H1 (cell line): ENCODE results near the gene PBX1. TPM values are rescaled to one million over a fixed set of nuclear protein-coding genes. Genes with fewer than 3 reads are reported as not detected.

Source experiments
- CTCF ChIA-PET: fragments of 300-600 bp; sonication (Branson Sonifier 250); formaldehyde crosslinking; loops from one replicate; lab custom pipeline; 2021; ENCODE audit not compliant: partially characterized antibody; lab: Charles Lee
- POLR2A ChIA-PET: fragments of 300-600 bp; sonication (Branson Sonifier 250); formaldehyde crosslinking; loops from one replicate; lab custom pipeline; 2021; ENCODE audit warnings: inconsistent platforms; ENCODE audit not compliant: partially characterized antibody; lab: Charles Lee
- DNase-seq, 2 experiments: peaks; one replicate each; pipeline versions ENCODE4 v3.0.0 to v3.0.0-alpha.2; 2010 to 2022; ENCODE audit warnings: low spot score in 2 of 2, low read depth in 1 of 2, mixed read lengths in 1 of 2
- FAIRE-seq: peaks from 2 replicates; lab custom pipeline; 2011; peaks lifted over from hg19 to GRCh38; lab: Jason Lieb, UNC
- H2AFZ ChIP-seq: 2 replicates; pipeline ENCODE4 v1.8.1; 2012; ENCODE audit warnings: low read length, inconsistent platforms
- H2AK5ac ChIP-seq: 2 replicates; pipeline ENCODE4 v1.6.1; 2013; ENCODE audit warnings: low read depth, low read length
- H2BK120ac ChIP-seq: replicated peaks from 2 replicates; pipeline ENCODE3; 2013; ENCODE audit warnings: low read depth, low read length, inconsistent platforms
- H2BK12ac ChIP-seq: 2 replicates; pipeline ENCODE4 v1.6.1; 2013; ENCODE audit warnings: low read depth, low read length
- H2BK15ac ChIP-seq: 2 replicates; pipeline ENCODE4 v1.6.1; 2013; ENCODE audit warnings: low read length
- H2BK20ac ChIP-seq: 2 replicates; pipeline ENCODE4 v1.6.1; 2013; ENCODE audit warnings: low read length
- H2BK5ac ChIP-seq: 2 replicates; pipeline ENCODE4 v1.6.1; 2013; ENCODE audit warnings: low read depth, low read length
- H3K14ac ChIP-seq: 2 replicates; pipeline ENCODE4 v1.6.1; 2013; ENCODE audit warnings: inconsistent platforms; ENCODE audit not compliant: insufficient read length
- H3K18ac ChIP-seq: 2 replicates; pipeline ENCODE4 v1.6.1; 2013; ENCODE audit warnings: low read length; ENCODE audit errors: extremely low read depth
- H3K23ac ChIP-seq: 2 replicates; pipeline ENCODE4 v1.6.1; 2013; ENCODE audit warnings: inconsistent platforms; ENCODE audit not compliant: insufficient read length
- H3K23me2 ChIP-seq: 2 replicates; pipeline ENCODE4 v1.6.1; 2013; ENCODE audit warnings: low read depth, low read length
- H3K27ac ChIP-seq: 2 replicates; pipeline ENCODE4 v1.6.1; 2011; ENCODE audit warnings: low read depth, low read length, inconsistent platforms
- H3K27me3 ChIP-seq, 4 experiments: replicated peaks in 1 of 4; 1 replicate in 1 of 4; 2 replicates in 3 of 4; pipeline versions ENCODE4 v1.6.1 to v1.8.1; 2011 to 2013; ENCODE audit warnings: low read length in 3 of 4, mild to moderate bottlenecking in 3 of 4, inconsistent platforms in 2 of 4, mixed read lengths in 2 of 4, moderate library complexity in 1 of 4; ENCODE audit not compliant: control insufficient read depth in 3 of 4, insufficient read depth in 3 of 4; ENCODE audit errors: extremely low read depth in 1 of 4
- H3K36me3 ChIP-seq, 4 experiments: 2 replicates each; pipeline versions ENCODE4 v1.6.1 to v1.8.1; 2011 to 2013; ENCODE audit warnings: mild to moderate bottlenecking in 4 of 4, low read length in 3 of 4, moderate library complexity in 2 of 4, control low read depth in 1 of 4, inconsistent platforms in 1 of 4; ENCODE audit not compliant: insufficient read depth in 4 of 4, control insufficient read depth in 2 of 4
- H3K4ac ChIP-seq: replicated peaks from 2 replicates; pipeline ENCODE3; 2013; ENCODE audit warnings: low read length, low read depth, mixed read lengths, inconsistent platforms; ENCODE audit not compliant: insufficient read length
- H3K4me1 ChIP-seq, 4 experiments: replicated peaks in 1 of 4; 1 replicate in 1 of 4; 2 replicates in 3 of 4; pipeline versions ENCODE4 v1.6.1 to v1.8.1; 2011 to 2013; ENCODE audit warnings: low read length in 3 of 4, inconsistent platforms in 2 of 4, mixed read lengths in 1 of 4; ENCODE audit not compliant: insufficient read depth in 4 of 4, control insufficient read depth in 3 of 4
- H3K4me2 ChIP-seq, 2 experiments: 2 replicates each; pipeline versions ENCODE4 v1.6.1 to v1.8.1; 2011 to 2013; ENCODE audit warnings: low read depth in 2 of 2, low read length in 2 of 2, control low read depth in 1 of 2, inconsistent platforms in 1 of 2, mild to moderate bottlenecking in 1 of 2; ENCODE audit not compliant: insufficient read depth in 1 of 2
- H3K4me3 ChIP-seq, 4 experiments: fragments of 200-600, 300-600 bp in 1 of 4; sonication (generic), shearing (Covaris generic), sonication (Bioruptor Twin) in 1 of 4; 2 replicates each; pipeline versions ENCODE4 v1.5.1 to v1.8.1; 2011 to 2016; ENCODE audit warnings: low read length in 4 of 4, low read depth in 3 of 4, control low read depth in 2 of 4, inconsistent platforms in 2 of 4, mild to moderate bottlenecking in 2 of 4, mixed read lengths in 1 of 4, moderate library complexity in 1 of 4; ENCODE audit not compliant: insufficient read depth in 2 of 4; ENCODE audit errors: extremely low read depth in 1 of 4
- H3K56ac ChIP-seq: replicated peaks from 2 replicates; pipeline ENCODE3; 2013; ENCODE audit warnings: low read depth, mild to moderate bottlenecking, mixed read lengths, low read length, inconsistent platforms; ENCODE audit not compliant: insufficient read length
- H3K79me1 ChIP-seq: 2 replicates; pipeline ENCODE4 v1.6.1; 2013; ENCODE audit warnings: low read depth, low read length, control low read depth
- H3K79me2 ChIP-seq, 2 experiments: 2 replicates each; pipeline versions ENCODE4 v1.6.1 to v1.8.1; 2012 to 2013; ENCODE audit warnings: low read length in 2 of 2, mild to moderate bottlenecking in 2 of 2, inconsistent platforms in 1 of 2; ENCODE audit not compliant: insufficient read depth in 2 of 2, control insufficient read depth in 1 of 2
- H3K9ac ChIP-seq, 4 experiments: replicated peaks in 1 of 4; 1 replicate in 1 of 4; 2 replicates in 3 of 4; pipeline versions ENCODE4 v1.6.1 to v1.8.1; 2011 to 2013; ENCODE audit warnings: low read depth in 3 of 4, low read length in 3 of 4, control low read depth in 2 of 4, mild to moderate bottlenecking in 2 of 4, moderate library complexity in 2 of 4, inconsistent platforms in 1 of 4; ENCODE audit errors: extremely low read depth in 1 of 4
- H3K9me3 ChIP-seq, 2 experiments: 2 replicates each; pipeline versions ENCODE4 v1.6.1 to v1.8.1; 2012 to 2013; ENCODE audit warnings: mild to moderate bottlenecking in 2 of 2, moderate library complexity in 2 of 2, control low read depth in 1 of 2, inconsistent platforms in 1 of 2, low read depth in 1 of 2, low read length in 1 of 2, mixed read lengths in 1 of 2; ENCODE audit not compliant: insufficient read depth in 2 of 2
- H4K20me1 ChIP-seq, 2 experiments: replicated peaks in 1 of 2; 2 replicates each; pipeline versions ENCODE3 to v1.8.1; 2011 to 2013; ENCODE audit warnings: inconsistent platforms in 2 of 2, low read length in 2 of 2, mild to moderate bottlenecking in 1 of 2; ENCODE audit not compliant: insufficient read depth in 2 of 2, control insufficient read depth in 1 of 2
- H4K5ac ChIP-seq: 2 replicates; pipeline ENCODE4 v1.6.1; 2013; ENCODE audit warnings: low read length, low read depth, mixed read lengths, inconsistent platforms; ENCODE audit not compliant: insufficient read length
- H4K8ac ChIP-seq: 2 replicates; pipeline ENCODE4 v1.8.0; 2013; ENCODE audit warnings: mild to moderate bottlenecking, moderate library complexity, low read length, inconsistent platforms; ENCODE audit not compliant: insufficient read depth; ENCODE audit errors: extremely low read depth
- H4K91ac ChIP-seq: replicated peaks from 2 replicates; pipeline ENCODE3; 2013; ENCODE audit warnings: low read length, mixed read lengths, inconsistent platforms; ENCODE audit not compliant: insufficient read length
- ATF3 ChIP-seq: IDR thresholded peaks from 2 replicates; pipeline ENCODE4 v1.6.1; 2011; ENCODE audit warnings: low read depth, mild to moderate bottlenecking, low read length; ENCODE audit not compliant: insufficient read depth
- EP300 ChIP-seq, 2 experiments: IDR thresholded peaks; 1 replicate in 1 of 2; 2 replicates in 1 of 2; pipeline ENCODE4 v1.6.1; 2011 to 2012; ENCODE audit warnings: low read depth in 2 of 2, low read length in 2 of 2, mild to moderate bottlenecking in 2 of 2, borderline replicate concordance in 1 of 2, inconsistent platforms in 1 of 2, moderate library complexity in 1 of 2
- EZH2 ChIP-seq: fragments of 200-600 bp; sonication (generic); IDR thresholded peaks from 2 replicates; pipeline ENCODE4 v1.7.1; 2012; ENCODE audit warnings: low read depth, mild to moderate bottlenecking, moderate library complexity, low read length, inconsistent platforms; ENCODE audit not compliant: severe bottlenecking
- GABPA ChIP-seq: IDR thresholded peaks from 2 replicates; pipeline ENCODE4 v1.6.1; 2011; ENCODE audit warnings: mild to moderate bottlenecking, low read length, moderate library complexity, borderline replicate concordance; ENCODE audit not compliant: insufficient read depth
- GTF2F1 ChIP-seq: IDR thresholded peaks from 2 replicates; pipeline ENCODE4 v1.6.1; 2012; ENCODE audit warnings: low read depth, low read length, improper control_type of control experiment, borderline replicate concordance
- KDM1A ChIP-seq: fragments of 200-600, 300-600 bp; sonication (generic); IDR thresholded peaks from 2 replicates; pipeline ENCODE4 v1.7.1; 2016; ENCODE audit warnings: mild to moderate bottlenecking, low read length, borderline replicate concordance
- SIX5 ChIP-seq: IDR thresholded peaks from 2 replicates; pipeline ENCODE4 v1.6.1; 2011; ENCODE audit warnings: mild to moderate bottlenecking, low read depth, low read length
- TAF1 ChIP-seq: IDR thresholded peaks from 2 replicates; pipeline ENCODE4 v1.6.1; 2011; ENCODE audit warnings: mild to moderate bottlenecking, low read depth, low read length
- WGBS, 2 experiments: shearing (Covaris generic) in 1 of 2; methylation state at CpG; one replicate each; pipeline versions ENCODE4 v1.1.6 to v1.1.7; 2013 to 2015; ENCODE audit warnings: low lambda C conversion rate in 2 of 2, mixed read lengths in 2 of 2, inconsistent platforms in 1 of 2, low coverage in 1 of 2, missing lambda C conversion rate in 1 of 2; ENCODE audit not compliant: insufficient replicate concordance in 2 of 2, insufficient coverage in 1 of 2, insufficient read length in 1 of 2; ENCODE audit errors: extremely low coverage in 1 of 2, missing lambda C conversion rate in 1 of 2; 5-methylcytosine and 5-hydroxymethylcytosine counted together
- polyA plus RNA-seq, 7 experiments: library from polyadenylated mRNA; depleted of rRNA in 3 of 7; stranded (reverse) in 5 of 7; unstranded in 2 of 7; fragments of >200 nt in 5 of 7; fragments of 200-250 nt in 2 of 7; gene quantifications; 1 replicate in 5 of 7; 2 replicates in 1 of 7; 4 replicates in 1 of 7; pipeline versions ENCODE4 v1.2.1 to v1.2.3, GENCODE V29; 2011 to 2013; ENCODE audit warnings: missing spikeins in 2 of 7, mixed read lengths in 2 of 7
- total RNA-seq: library from RNA; stranded (reverse); fragmentation: NEBNext Ultra II Directional; extraction: Animal tissue kit (Norgen Biotek cat#: 25700); gene quantifications from 2 replicates; pipeline ENCODE4 v1.2.1, GENCODE V29; 2021

Gene PBX1
- total and polyA plus RNA-seq, 2 of the 8 experiments (the other 6 are each of a cell fraction or from before 2014, with no cell fraction given), result 87.4 to 124 TPM

GRCh38 chr1:164756741-164757140 lies 197.8 kb downstream of the PBX1 start:
- no peak overlapping the region for H3K27ac ChIP-seq
- H2BK12ac ChIP-seq, result no peak overlapping the region
- H3K9ac ChIP-seq, result no peak overlapping the region
- H2AK5ac ChIP-seq, result no peak overlapping the region
- H3K9me3 ChIP-seq, result no peaks in the 10 kb centered on the region
- H2BK15ac ChIP-seq, result no peak overlapping the region
- peaks cover 9% of the 10 kb centered on the region for H3K79me1 ChIP-seq
- no peak overlapping the region for H3K56ac ChIP-seq
- CTCF ChIA-PET, result interaction anchor here (1.0 to 1.6 kb wide), 2 partner anchors 83 to 94 kb away, joined by 3 to 4 read pairs; no protein-coding TSS in a partner anchor
- H3K14ac ChIP-seq, result no peak overlapping the region
- H3K18ac ChIP-seq, result no peak overlapping the region
- H2BK5ac ChIP-seq, result no peak overlapping the region
- no peaks in the 10 kb centered on the region for H3K27me3 ChIP-seq
- no peak overlapping the region for H3K4ac ChIP-seq
- H3K23me2 ChIP-seq, result no peaks in the 10 kb centered on the region; the same call in 1 of the 2 replicates
- no peak overlapping the region for H3K4me2 ChIP-seq
- no peaks in the 10 kb centered on the region for H3K36me3 ChIP-seq
- FAIRE-seq (no peak), DNase-seq (no peak)
- peaks cover 0 to 88% of the 10 kb centered on the region in 2 experiments; a peak in 3 of 4 replicates for H3K79me2 ChIP-seq
- no peak overlapping the region for H3K23ac ChIP-seq
- no peak overlapping the region for H4K91ac ChIP-seq
- peaks cover 0 to 14% (median 11%) of the 10 kb centered on the region in 4 experiments; a peak in 5 of 7 replicates for H3K4me1 ChIP-seq
- H3K4me3 ChIP-seq, result no peak overlapping the region
- no peak overlapping the region for H4K8ac ChIP-seq
- H2AFZ ChIP-seq, result no peak overlapping the region
- WGBS, 2 experiments, result 93% methylated on average over 1 of the region's 1 CpG; no CpG with 5 or more reads in 1 of the 2 experiments
- H4K20me1 ChIP-seq, result peaks cover 0 to 7% of the 10 kb centered on the region in 2 experiments
- no peak overlapping the region for H4K5ac ChIP-seq
- H2BK20ac ChIP-seq, result no peak overlapping the region
- no peak for TF ChIP-seq GTF2F1
- TF ChIP-seq GABPA, result no peak
- no peak for TF ChIP-seq ATF3
- TF ChIP-seq EP300 (IDR thresholded peaks at IDR 0.05; ENCODE audit: borderline replicate concordance in 1 of 2, low read depth in 2 of 2, low read length in 2 of 2), result no peak
- no peak for TF ChIP-seq SIX5
- TF ChIP-seq KDM1A, result no peak
- no peak for TF ChIP-seq EZH2
- no peak for TF ChIP-seq TAF1
- POLR2A ChIA-PET, result no interaction called here
- H2BK120ac ChIP-seq, result no peak overlapping the region
